GM06990 (cell line): Measurements from ENCODE around the gene HNRNPH3.
A peak's percentile ranks its signal among the peaks of the same experiment; 100 is the strongest.

Experiments
- DNase-seq: peaks from one replicate; pipeline ENCODE4 v3.0.0-alpha.2; 2011; ENCODE audit not compliant: insufficient read length; ENCODE audit errors: extremely low read depth
- H3K27me3 ChIP-seq: replicated peaks from 2 replicates; pipeline ENCODE4 v1.6.0; 2011; ENCODE audit warnings: low read length; ENCODE audit not compliant: control insufficient read depth, insufficient read depth
- H3K36me3 ChIP-seq: 2 replicates; pipeline ENCODE4 v1.5.1; 2011; ENCODE audit warnings: low read length; ENCODE audit not compliant: control insufficient read depth, insufficient read depth
- H3K4me3 ChIP-seq: replicated peaks from 2 replicates; pipeline ENCODE4 v1.5.1; 2011; ENCODE audit warnings: low read depth, mild to moderate bottlenecking, control low read depth, low read length
- TF ChIP-seq, protein P1 (sequence below): IDR thresholded peaks from 2 replicates; pipeline ENCODE4 v1.5.1; 2011; ENCODE audit warnings: low read length, control low read depth, mild to moderate bottlenecking, inconsistent platforms; ENCODE audit not compliant: insufficient read depth, poor library complexity, severe bottlenecking

The HNRNPH3 gene

DNA sequence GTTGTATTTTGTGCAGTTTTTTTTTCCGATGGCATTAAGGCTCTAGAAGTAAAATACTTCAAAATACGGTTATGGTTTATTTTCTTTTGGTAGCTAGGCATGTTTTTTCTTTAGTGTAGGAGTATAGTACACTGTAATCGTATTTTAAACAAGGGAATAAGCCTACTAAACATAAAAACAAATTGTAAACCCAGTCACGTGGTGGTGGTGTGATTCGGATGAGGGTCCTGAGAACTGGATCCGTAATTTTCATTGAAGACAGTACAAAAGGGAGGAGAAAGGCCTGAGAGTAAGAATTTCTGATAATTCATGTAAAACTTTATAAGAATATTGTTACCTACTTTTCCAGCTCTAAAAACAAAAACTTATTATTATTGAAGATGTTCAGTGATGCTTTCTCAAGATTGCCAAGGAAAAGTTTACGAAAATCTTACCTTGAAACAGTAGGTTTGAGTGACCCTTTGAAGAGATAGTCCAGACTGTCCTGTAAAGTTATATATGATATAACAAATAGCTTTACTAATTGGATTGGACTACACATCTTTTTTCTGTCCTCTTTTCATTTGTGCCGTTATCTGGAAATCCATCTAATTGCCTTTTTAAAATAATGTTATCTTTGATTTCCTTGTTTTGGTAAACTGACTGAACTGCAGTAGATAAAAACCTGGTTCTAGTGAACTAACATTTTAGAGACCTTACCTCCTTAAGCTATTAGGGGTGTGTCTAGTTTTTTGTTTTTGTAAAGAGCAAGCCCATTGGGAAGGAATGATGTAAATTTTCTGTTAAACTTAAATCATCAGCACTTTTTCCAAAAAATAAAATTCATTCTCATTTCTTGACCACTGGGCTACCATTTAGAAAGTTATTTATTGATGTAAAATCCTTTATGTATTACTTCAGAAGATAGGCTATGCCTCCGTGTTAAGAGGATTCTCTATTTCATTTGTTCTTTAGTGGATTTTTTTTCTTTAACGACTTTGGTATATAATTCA, 1.9 kb downstream of the HNRNPH3 start:
- TF ChIP-seq, protein P1, sequence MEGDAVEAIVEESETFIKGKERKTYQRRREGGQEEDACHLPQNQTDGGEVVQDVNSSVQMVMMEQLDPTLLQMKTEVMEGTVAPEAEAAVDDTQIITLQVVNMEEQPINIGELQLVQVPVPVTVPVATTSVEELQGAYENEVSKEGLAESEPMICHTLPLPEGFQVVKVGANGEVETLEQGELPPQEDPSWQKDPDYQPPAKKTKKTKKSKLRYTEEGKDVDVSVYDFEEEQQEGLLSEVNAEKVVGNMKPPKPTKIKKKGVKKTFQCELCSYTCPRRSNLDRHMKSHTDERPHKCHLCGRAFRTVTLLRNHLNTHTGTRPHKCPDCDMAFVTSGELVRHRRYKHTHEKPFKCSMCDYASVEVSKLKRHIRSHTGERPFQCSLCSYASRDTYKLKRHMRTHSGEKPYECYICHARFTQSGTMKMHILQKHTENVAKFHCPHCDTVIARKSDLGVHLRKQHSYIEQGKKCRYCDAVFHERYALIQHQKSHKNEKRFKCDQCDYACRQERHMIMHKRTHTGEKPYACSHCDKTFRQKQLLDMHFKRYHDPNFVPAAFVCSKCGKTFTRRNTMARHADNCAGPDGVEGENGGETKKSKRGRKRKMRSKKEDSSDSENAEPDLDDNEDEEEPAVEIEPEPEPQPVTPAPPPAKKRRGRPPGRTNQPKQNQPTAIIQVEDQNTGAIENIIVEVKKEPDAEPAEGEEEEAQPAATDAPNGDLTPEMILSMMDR, result no peak
- no peaks in the 10 kb centered on the region; the same call in 1 of the 2 replicates for H3K36me3 ChIP-seq
- peak overlapping the region; percentile 85 for H3K4me3 ChIP-seq

DNA sequence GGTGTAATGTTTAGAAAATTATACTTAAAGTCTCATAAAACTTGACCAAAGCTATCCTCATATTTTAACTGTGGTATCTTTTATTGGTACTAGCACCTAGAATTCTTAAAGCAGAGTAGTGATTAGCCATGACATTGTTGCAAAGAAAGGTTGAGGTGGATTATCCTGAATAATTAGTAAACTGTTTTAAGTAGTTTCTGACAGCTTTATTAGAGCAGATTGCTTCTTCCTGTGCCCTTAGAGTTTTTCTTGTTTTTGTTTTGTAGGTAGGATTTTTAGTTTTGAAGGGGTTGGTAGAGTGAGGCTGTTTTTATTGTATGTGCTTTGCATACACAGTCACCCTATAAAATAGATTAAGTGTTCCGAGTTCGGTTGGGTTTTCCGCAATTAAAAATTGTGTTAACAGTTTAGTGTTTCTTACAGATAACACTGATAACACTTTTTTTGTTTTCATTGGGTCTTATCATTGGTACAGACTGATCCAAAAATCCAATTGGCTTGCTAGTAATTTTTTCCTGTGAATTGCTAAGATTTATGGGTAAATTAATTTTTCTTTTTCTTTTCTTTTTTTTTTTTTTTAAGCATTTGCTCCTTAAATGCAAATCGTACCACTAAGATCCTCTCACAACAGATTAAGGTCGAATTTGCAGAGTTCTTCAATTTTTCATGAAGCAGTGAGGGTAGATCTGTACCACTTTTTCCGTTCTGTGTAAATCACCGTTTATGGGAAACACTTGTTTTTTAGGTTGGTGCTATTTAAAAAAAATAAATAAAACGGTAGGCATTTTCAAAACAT, 3.0 kb downstream of the HNRNPH3 start:
- TF ChIP-seq, protein P1, result no peak
- DNase-seq, result no peak
- Histone ChIP-seq H3K36me3 (peaks cover 2% of the 10 kb centered on the region), H3K27me3 (no peaks in the 10 kb centered on the region), H3K4me3 (peak overlapping the region; percentile 85)

More for the DNA sequence above, 1.9 kb downstream of the HNRNPH3 start:
- H3K27me3 ChIP-seq, result no peaks in the 10 kb centered on the region
- no peak for DNase-seq

DNA sequence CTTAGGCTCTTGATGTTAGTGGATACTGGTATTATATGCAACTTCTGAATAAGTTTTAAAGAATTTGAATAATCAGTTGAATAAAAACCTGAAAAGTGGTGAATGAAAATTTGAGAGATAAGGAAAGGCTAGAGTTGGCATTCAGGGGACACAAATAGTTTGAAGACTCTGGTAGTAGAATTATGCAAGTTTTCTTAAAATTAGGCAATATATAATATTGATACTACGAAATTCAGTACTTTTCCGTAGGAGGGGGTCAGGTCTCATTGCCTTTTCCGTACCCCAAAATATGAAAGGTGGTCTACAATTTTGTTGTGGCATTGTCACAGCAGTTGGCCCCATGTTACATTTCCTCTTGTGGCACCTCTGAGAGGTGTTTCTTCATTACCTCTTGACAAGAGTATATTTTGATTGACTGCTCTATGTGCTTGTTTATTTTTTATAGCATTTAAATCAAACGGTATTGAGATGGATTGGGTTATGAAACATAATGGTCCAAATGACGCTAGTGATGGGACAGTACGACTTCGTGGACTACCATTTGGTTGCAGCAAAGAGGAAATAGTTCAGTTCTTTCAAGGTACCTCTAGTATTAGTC, 5.0 kb downstream of the HNRNPH3 start:
- DNase-seq, result no peak
- no peaks in the 10 kb centered on the region for H3K27me3 ChIP-seq
- H3K36me3 ChIP-seq, result peaks cover 4% of the 10 kb centered on the region
- TF ChIP-seq, protein P1, result no peak
- no peak overlapping the region; the same call in 1 of the 2 replicates for H3K4me3 ChIP-seq

DNA sequence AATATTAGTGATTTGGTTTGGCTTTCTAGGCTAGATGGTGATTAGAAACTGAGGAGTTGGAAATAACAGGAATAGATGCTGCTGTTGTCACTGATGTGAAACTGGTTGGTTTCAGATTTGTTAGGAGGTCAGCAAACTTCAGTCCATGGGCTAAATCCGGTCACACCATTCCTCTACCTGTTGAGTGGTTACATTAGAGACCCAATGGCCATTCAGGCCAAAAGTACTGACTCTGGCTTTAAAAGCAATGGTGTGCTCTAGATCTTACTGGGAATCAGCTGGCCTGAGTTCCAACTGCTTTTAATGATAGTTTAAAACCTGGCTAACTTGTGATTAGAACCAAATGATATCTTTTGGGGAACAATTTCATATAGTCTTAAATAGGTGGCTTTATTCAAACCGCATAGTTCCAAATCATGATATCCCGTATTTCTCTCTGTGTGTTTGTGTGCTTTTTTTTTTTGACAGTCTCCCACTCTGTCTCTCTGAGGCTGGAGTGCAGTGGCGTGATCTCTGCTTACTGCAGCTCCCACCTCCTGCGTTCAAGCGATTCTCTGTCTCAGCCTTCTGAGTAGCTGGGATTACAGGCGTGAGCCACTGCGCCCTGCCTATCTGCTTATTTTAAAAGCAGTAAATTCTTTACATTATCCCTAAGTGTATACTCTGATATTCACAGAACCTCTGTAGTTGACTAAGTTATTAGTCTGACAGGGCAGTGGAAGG, 8.7 kb downstream of the HNRNPH3 start:
- TF ChIP-seq, protein P1, result no peak
- DNase-seq, result no peak
- H3K27me3 ChIP-seq, result no peaks in the 10 kb centered on the region
- H3K36me3 ChIP-seq, result peaks cover 7% of the 10 kb centered on the region
- no peak overlapping the region for H3K4me3 ChIP-seq

DNA sequence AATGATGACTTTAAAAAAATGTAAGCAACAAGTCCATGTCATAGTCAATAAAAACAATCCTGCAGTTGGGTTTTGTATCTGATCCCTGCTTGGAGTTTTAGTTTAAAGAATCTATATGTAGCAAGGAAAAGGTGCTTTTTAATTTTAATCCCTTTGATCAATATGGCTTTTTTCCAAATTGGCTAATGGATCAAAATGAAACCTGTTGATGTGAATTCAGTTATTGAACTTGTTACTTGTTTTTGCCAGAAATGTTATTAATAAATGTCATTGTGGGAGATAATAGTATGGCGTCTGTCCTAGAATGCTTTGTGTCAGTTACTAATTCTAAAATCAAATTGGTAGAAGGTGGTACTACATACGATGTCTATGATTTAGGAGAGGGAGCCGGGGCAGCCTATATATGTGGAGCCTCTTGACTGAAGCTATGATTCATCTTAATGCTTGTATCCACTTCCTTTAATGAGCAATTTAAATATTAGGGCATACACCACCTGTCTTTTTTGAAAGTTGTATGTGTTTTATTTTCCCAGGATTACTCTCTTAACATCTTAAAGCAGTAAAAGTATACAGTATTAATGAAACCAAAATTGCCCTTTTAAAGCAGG, 11.1 kb downstream of the HNRNPH3 start:
- peaks cover 9% of the 10 kb centered on the region for H3K36me3 ChIP-seq
- DNase-seq, result no peak
- TF ChIP-seq, protein P1, result no peak

More for the DNA sequence above, 11.1 kb downstream of the HNRNPH3 start:
- H3K27me3 ChIP-seq, result no peaks in the 10 kb centered on the region
- H3K4me3 ChIP-seq, result no peak overlapping the region
